ENCODE results near the gene THUMPD3. TPM values are rescaled to one million over a fixed set of nuclear protein-coding genes. Genes with fewer than 3 reads are reported as not detected.

Gene THUMPD3
- total RNA-seq, 1 experiment from 2014 or later, result 58.4 TPM

DNA sequence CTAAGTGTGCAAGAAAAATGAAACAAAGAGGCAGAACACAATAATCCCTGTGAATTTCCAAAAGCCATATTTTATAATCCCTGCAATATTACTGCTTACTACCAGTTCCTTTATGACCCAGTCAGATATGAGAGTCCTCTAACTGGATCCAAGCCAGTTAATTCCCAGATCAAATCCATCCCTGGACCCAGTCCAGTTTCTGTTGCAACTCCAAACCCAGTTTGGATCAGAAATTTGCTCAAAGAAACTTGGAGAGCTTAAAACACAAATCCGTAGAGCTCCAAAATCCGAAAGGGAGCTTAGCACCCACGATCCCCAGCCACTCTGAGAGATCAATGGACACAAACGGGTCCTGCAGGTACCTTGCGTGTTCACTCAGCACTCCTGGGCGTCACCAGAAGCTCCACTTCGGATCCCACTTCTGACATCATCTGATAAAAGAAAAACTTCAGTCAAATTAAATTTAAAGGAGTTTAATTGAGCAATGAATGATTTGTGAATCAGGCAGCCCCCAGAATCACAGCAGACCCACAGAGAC lies 32.6 kb upstream of the THUMPD3 start:
- H3K14ac ChIP-seq (ENCODE audit: insufficient read depth, low read length), result no peak overlapping the region
- H3K36me3 Mint-ChIP-seq (ENCODE audit: insufficient read depth in 1 of 3, low read depth in 3 of 3), result peaks cover 13 to 41% (median 19%) of the 10 kb centered on the region in 3 experiments
- H3K9me3 Mint-ChIP-seq, result peaks cover 43 to 50% of the 10 kb centered on the region in 2 experiments

More for the DNA sequence above, 32.6 kb upstream of the THUMPD3 start:
- WGBS (ENCODE audit: extremely low coverage, insufficient read length, low lambda C conversion rate), result no CpG with 5 or more reads among the region's 7 CpGs
- no peak overlapping the region for H2BK5ac ChIP-seq (ENCODE audit: insufficient read length, low read length)
- no peak overlapping the region for H2BK120ac ChIP-seq (ENCODE audit: low read depth, low read length, poor library complexity, severe bottlenecking)
- H4K91ac ChIP-seq (ENCODE audit: insufficient read length, low read depth, low read length), result no peak overlapping the region
- Mint-ChIP-seq H3K27me3 (ENCODE audit: low read depth) (peaks cover 1% of the 10 kb centered on the region; the same call in 1 of the 2 replicates), H3K27ac (no peak overlapping the region), H3K4me1 (peaks cover 6 to 8% of the 10 kb centered on the region in 2 experiments), H3K4me3 (no peak overlapping the region)
- no peak overlapping the region for H2BK15ac ChIP-seq (ENCODE audit: low read depth, low read length)
- H3K4me1 ChIP-seq (ENCODE audit: insufficient read depth, low read length), result no peaks in the 10 kb centered on the region
- H3K23ac ChIP-seq (ENCODE audit: insufficient read length, low read depth, low read length), result no peak overlapping the region
- H2BK20ac ChIP-seq (ENCODE audit: low read depth, low read length, poor library complexity, severe bottlenecking), result peak overlapping the region; percentile 75
- H3K27ac ChIP-seq (ENCODE audit: insufficient read length, low read depth, low read length), result no peak overlapping the region
- H2AFZ ChIP-seq (ENCODE audit: low read length), result no peak overlapping the region
- no peaks in the 10 kb centered on the region for H3K79me1 ChIP-seq (ENCODE audit: insufficient read depth, low read depth, low read length, poor library complexity, severe bottlenecking)
- no peak overlapping the region for H3K4me2 ChIP-seq (ENCODE audit: insufficient read depth, insufficient read length, low read length)
- no peak overlapping the region for H3T11ph ChIP-seq (ENCODE audit: low read length)
- no peaks in the 10 kb centered on the region for H4K20me1 ChIP-seq (ENCODE audit: control insufficient read depth, insufficient read depth, insufficient read length)
- TF ChIP-seq, protein P1, sequence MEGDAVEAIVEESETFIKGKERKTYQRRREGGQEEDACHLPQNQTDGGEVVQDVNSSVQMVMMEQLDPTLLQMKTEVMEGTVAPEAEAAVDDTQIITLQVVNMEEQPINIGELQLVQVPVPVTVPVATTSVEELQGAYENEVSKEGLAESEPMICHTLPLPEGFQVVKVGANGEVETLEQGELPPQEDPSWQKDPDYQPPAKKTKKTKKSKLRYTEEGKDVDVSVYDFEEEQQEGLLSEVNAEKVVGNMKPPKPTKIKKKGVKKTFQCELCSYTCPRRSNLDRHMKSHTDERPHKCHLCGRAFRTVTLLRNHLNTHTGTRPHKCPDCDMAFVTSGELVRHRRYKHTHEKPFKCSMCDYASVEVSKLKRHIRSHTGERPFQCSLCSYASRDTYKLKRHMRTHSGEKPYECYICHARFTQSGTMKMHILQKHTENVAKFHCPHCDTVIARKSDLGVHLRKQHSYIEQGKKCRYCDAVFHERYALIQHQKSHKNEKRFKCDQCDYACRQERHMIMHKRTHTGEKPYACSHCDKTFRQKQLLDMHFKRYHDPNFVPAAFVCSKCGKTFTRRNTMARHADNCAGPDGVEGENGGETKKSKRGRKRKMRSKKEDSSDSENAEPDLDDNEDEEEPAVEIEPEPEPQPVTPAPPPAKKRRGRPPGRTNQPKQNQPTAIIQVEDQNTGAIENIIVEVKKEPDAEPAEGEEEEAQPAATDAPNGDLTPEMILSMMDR (conservative IDR thresholded peaks at IDR 0.05), result no peak
- DNase-seq, result no peak
- no peaks in the 10 kb centered on the region for H3K79me2 ChIP-seq (ENCODE audit: insufficient read depth, low read length)
- no peak overlapping the region for H3K9ac ChIP-seq (ENCODE audit: extremely low read depth, insufficient read length, low read length)
- H3K18ac ChIP-seq (ENCODE audit: insufficient read length, low read depth, low read length), result no peak overlapping the region
- H3K56ac ChIP-seq (ENCODE audit: insufficient read length, low read depth, low read length), result no peak overlapping the region
- no peaks in the 10 kb centered on the region for H3K23me2 ChIP-seq (ENCODE audit: insufficient read length, low read depth, low read length, poor library complexity, severe bottlenecking)
- no peak overlapping the region for H2AK5ac ChIP-seq (ENCODE audit: insufficient read length, low read length)
- no peak overlapping the region for H4K8ac ChIP-seq (replicated peaks; ENCODE audit: insufficient read length, low read depth, low read length)
- H4K5ac ChIP-seq (ENCODE audit: insufficient read length, low read depth, low read length), result no peak overlapping the region
- no peaks in the 10 kb centered on the region for H3K27me3 ChIP-seq (ENCODE audit: insufficient read depth, low read length)
- H3K9me3 ChIP-seq (ENCODE audit: control insufficient read depth, low read depth, low read length), result peaks cover 10% of the 10 kb centered on the region
- no peak overlapping the region for H3K4ac ChIP-seq (ENCODE audit: low read depth, low read length)
- no peak overlapping the region for H2BK12ac ChIP-seq (ENCODE audit: insufficient read length, low read depth, low read length)
